H9 (cell line): Measurements from ENCODE around the gene KCNMA1. TPM values are rescaled to one million over a fixed set of nuclear protein-coding genes. Genes with fewer than 3 reads are reported as not detected.

Experiments
- DNase-seq: peaks from one replicate; pipeline ENCODE4 v3.0.0-alpha.2; 2017
- H2AFZ ChIP-seq: one replicate; pipeline ENCODE4 v1.6.1; 2013; ENCODE audit warnings: mild to moderate bottlenecking, low read length, control low read depth, moderate library complexity
- H2AK5ac ChIP-seq: 2 replicates; pipeline ENCODE4 v1.6.1; 2013; ENCODE audit warnings: low read length, control low read depth, mixed read lengths; ENCODE audit not compliant: insufficient read length
- H2BK120ac ChIP-seq: one replicate; pipeline ENCODE4 v1.6.1; 2013; ENCODE audit warnings: low read depth, mild to moderate bottlenecking, low read length, control low read depth, inconsistent platforms; ENCODE audit not compliant: poor library complexity, severe bottlenecking
- H2BK12ac ChIP-seq: 2 replicates; pipeline ENCODE4 v1.6.1; 2013; ENCODE audit warnings: low read length, control low read depth, mixed read lengths, low read depth; ENCODE audit not compliant: insufficient read length
- H2BK15ac ChIP-seq: 2 replicates; pipeline ENCODE4 v1.6.1; 2013; ENCODE audit warnings: low read depth, low read length, control low read depth
- H2BK20ac ChIP-seq: one replicate; pipeline ENCODE4 v1.6.1; 2013; ENCODE audit warnings: low read depth, mild to moderate bottlenecking, low read length, control low read depth, inconsistent platforms; ENCODE audit not compliant: poor library complexity, severe bottlenecking
- H2BK5ac ChIP-seq: 2 replicates; pipeline ENCODE4 v1.6.1; 2013; ENCODE audit warnings: low read length, control low read depth, mixed read lengths; ENCODE audit not compliant: insufficient read length
- H3K14ac ChIP-seq: 2 replicates; pipeline ENCODE4 v1.6.1; 2013; ENCODE audit warnings: low read length, control low read depth; ENCODE audit not compliant: insufficient read depth
- H3K18ac ChIP-seq: 2 replicates; pipeline ENCODE4 v1.6.1; 2013; ENCODE audit warnings: low read depth, mild to moderate bottlenecking, mixed read lengths, low read length, control low read depth; ENCODE audit not compliant: insufficient read length
- H3K23ac ChIP-seq: 2 replicates; pipeline ENCODE4 v1.6.1; 2013; ENCODE audit warnings: low read length, control low read depth, mixed read lengths, low read depth; ENCODE audit not compliant: insufficient read length
- H3K23me2 ChIP-seq: 2 replicates; pipeline ENCODE4 v1.6.1; 2013; ENCODE audit warnings: low read depth, mild to moderate bottlenecking, mixed read lengths, low read length, control low read depth; ENCODE audit not compliant: insufficient read length, poor library complexity, severe bottlenecking
- H3K27ac ChIP-seq: 2 replicates; pipeline ENCODE4 v1.5.1; 2013; ENCODE audit warnings: low read length, control low read depth, mixed read lengths, low read depth; ENCODE audit not compliant: insufficient read length
- H3K27me3 ChIP-seq: 2 replicates; pipeline ENCODE4 v1.6.1; 2013; ENCODE audit warnings: low read length, control low read depth, inconsistent platforms; ENCODE audit not compliant: insufficient read depth
- H3K4ac ChIP-seq: 2 replicates; pipeline ENCODE4 v1.6.1; 2013; ENCODE audit warnings: low read depth, mild to moderate bottlenecking, control low read depth, inconsistent platforms, low read length, moderate library complexity
- H3K4me1 ChIP-seq: 2 replicates; pipeline ENCODE4 v1.6.1; 2013; ENCODE audit warnings: low read length, control low read depth, inconsistent platforms; ENCODE audit not compliant: insufficient read depth
- H3K4me2 ChIP-seq: 2 replicates; pipeline ENCODE4 v1.6.1; 2013; ENCODE audit warnings: low read length, control low read depth, mixed read lengths; ENCODE audit not compliant: insufficient read length, insufficient read depth
- H3K56ac ChIP-seq: 2 replicates; pipeline ENCODE4 v1.6.1; 2013; ENCODE audit warnings: low read depth, mild to moderate bottlenecking, mixed read lengths, low read length, control low read depth; ENCODE audit not compliant: insufficient read length
- H3K79me1 ChIP-seq: 2 replicates; pipeline ENCODE4 v1.6.1; 2013; ENCODE audit warnings: low read depth, mild to moderate bottlenecking, moderate library complexity, low read length, control low read depth, inconsistent platforms; ENCODE audit not compliant: insufficient read depth, poor library complexity, severe bottlenecking
- H3K79me2 ChIP-seq: 2 replicates; pipeline ENCODE4 v1.6.1; 2013; ENCODE audit warnings: low read length, control low read depth, inconsistent platforms; ENCODE audit not compliant: insufficient read depth
- H3K9ac ChIP-seq: 2 replicates; pipeline ENCODE4 v1.6.1; 2013; ENCODE audit warnings: low read length, control low read depth, mixed read lengths; ENCODE audit not compliant: insufficient read length; ENCODE audit errors: extremely low read depth
- H3K9me3 ChIP-seq: one replicate; pipeline ENCODE4 v1.6.1; 2013; ENCODE audit warnings: low read depth, low read length, inconsistent platforms; ENCODE audit not compliant: control insufficient read depth
- H3T11ph ChIP-seq: one replicate; pipeline ENCODE4 v1.6.1; 2013; ENCODE audit warnings: mild to moderate bottlenecking, low read length, control low read depth, inconsistent platforms
- H4K20me1 ChIP-seq: one replicate; pipeline ENCODE4 v1.6.1; 2013; ENCODE audit not compliant: control insufficient read depth, insufficient read length, insufficient read depth
- H4K5ac ChIP-seq: 2 replicates; pipeline ENCODE4 v1.6.1; 2013; ENCODE audit warnings: low read depth, mild to moderate bottlenecking, mixed read lengths, low read length, control low read depth; ENCODE audit not compliant: insufficient read length
- H4K8ac ChIP-seq: replicated peaks from 2 replicates; pipeline ENCODE4 v1.6.1; 2013; ENCODE audit warnings: low read length, control low read depth, mixed read lengths, low read depth; ENCODE audit not compliant: insufficient read length
- H4K91ac ChIP-seq: 2 replicates; pipeline ENCODE4 v1.6.1; 2013; ENCODE audit warnings: low read depth, mild to moderate bottlenecking, moderate library complexity, mixed read lengths, low read length, control low read depth; ENCODE audit not compliant: insufficient read length
- H3K27ac Mint-ChIP-seq, 3 experiments: 2 replicates in 2 of 3; 3 replicates in 1 of 3; pipeline ENCODE4 v1.8.0; 2020 to 2021; ENCODE audit warnings: mixed read lengths in 3 of 3, mild to moderate bottlenecking in 1 of 3, moderate library complexity in 1 of 3
- H3K27me3 Mint-ChIP-seq: 2 replicates; pipeline ENCODE4 v1.8.0; 2021; ENCODE audit warnings: low read depth, mild to moderate bottlenecking, moderate library complexity, mixed read lengths
- H3K36me3 Mint-ChIP-seq, 3 experiments: 2 replicates in 2 of 3; 3 replicates in 1 of 3; pipeline ENCODE4 v1.8.0; 2020 to 2021; ENCODE audit warnings: low read depth in 3 of 3, mixed read lengths in 3 of 3; ENCODE audit not compliant: insufficient read depth in 1 of 3
- H3K4me1 Mint-ChIP-seq, 2 experiments: 2 replicates each; pipeline ENCODE4 v1.8.0; 2020; ENCODE audit warnings: mixed read lengths in 2 of 2
- H3K4me3 Mint-ChIP-seq, 2 experiments: 2 replicates in 1 of 2; 3 replicates in 1 of 2; pipeline ENCODE4 v1.8.0; 2020 to 2021; ENCODE audit warnings: mild to moderate bottlenecking in 2 of 2, mixed read lengths in 2 of 2, moderate library complexity in 1 of 2
- H3K9me3 Mint-ChIP-seq, 2 experiments: 2 replicates in 1 of 2; 3 replicates in 1 of 2; pipeline ENCODE4 v1.8.0; 2020; ENCODE audit warnings: mild to moderate bottlenecking in 2 of 2, mixed read lengths in 2 of 2, moderate library complexity in 1 of 2
- CTCF ChIP-seq: fragments of 200-600 bp; sonication (generic); conservative IDR thresholded peaks from 3 replicates; pipeline ENCODE4 v1.8.0; 2021; ENCODE audit warnings: antibody characterized with exemption, mild to moderate bottlenecking
- WGBS: extraction: QIAGEN DNeasy Blood & Tissue Kit; methylation state at CpG from one replicate; pipeline ENCODE4 v1.1.7; 2013; ENCODE audit warnings: missing lambda C conversion rate, low lambda C conversion rate, mixed read lengths; ENCODE audit not compliant: insufficient read length; ENCODE audit errors: extremely low coverage; 5-methylcytosine and 5-hydroxymethylcytosine counted together
- total RNA-seq: library from RNA; stranded (reverse); gene quantifications from 2 replicates; pipeline ENCODE4 v1.2.1, GENCODE V29; 2021

KCNMA1 gene
- total RNA-seq, 1 experiment from 2014 or later, result 2.0 TPM

- no peak overlapping the region for H4K5ac ChIP-seq
- no peak overlapping the region for H2BK120ac ChIP-seq
- no peaks in the 10 kb centered on the region for H3K79me2 ChIP-seq
- H3T11ph ChIP-seq, result no peak overlapping the region
- H3K27me3 Mint-ChIP-seq, result no peaks in the 10 kb centered on the region; the same call in 1 of the 2 replicates
- no peak overlapping the region for H3K14ac ChIP-seq
- no peak for TF ChIP-seq CTCF
- H3K18ac ChIP-seq, result no peak overlapping the region
- H3K9ac ChIP-seq, result no peak overlapping the region
- WGBS, result no CpG with 5 or more reads among the region's 9 CpGs
- no peak overlapping the region for H3K27ac Mint-ChIP-seq
- H2BK20ac ChIP-seq, result no peak overlapping the region
- H3K4ac ChIP-seq, result no peak overlapping the region
- H2BK12ac ChIP-seq, result no peak overlapping the region
- no peaks in the 10 kb centered on the region for H3K79me1 ChIP-seq
- H3K4me2 ChIP-seq, result no peak overlapping the region
- no peak overlapping the region for H4K8ac ChIP-seq
- H2AFZ ChIP-seq, result no peak overlapping the region
- no peaks in the 10 kb centered on the region for H3K27me3 ChIP-seq
- H3K9me3 ChIP-seq, result no peaks in the 10 kb centered on the region
- no peaks in the 10 kb centered on the region for H3K36me3 Mint-ChIP-seq
- peaks cover 3 to 6% of the 10 kb centered on the region in 2 experiments for H3K4me1 Mint-ChIP-seq
- no peak for DNase-seq
- no peak overlapping the region for H3K27ac ChIP-seq
- no peaks in the 10 kb centered on the region; the same call in 1 of the 2 replicates for H3K4me1 ChIP-seq
- H4K91ac ChIP-seq, result no peak overlapping the region
- no peak overlapping the region for H3K4me3 Mint-ChIP-seq
- peaks cover 3% of the 10 kb centered on the region for H4K20me1 ChIP-seq
- no peak overlapping the region for H2AK5ac ChIP-seq
- H3K23me2 ChIP-seq, result no peaks in the 10 kb centered on the region
- no peak overlapping the region for H2BK5ac ChIP-seq
- H3K23ac ChIP-seq, result no peak overlapping the region
- H3K56ac ChIP-seq, result no peak overlapping the region
- H2BK15ac ChIP-seq, result no peak overlapping the region
- H3K9me3 Mint-ChIP-seq, result no peaks in the 10 kb centered on the region
Measured at GRCh38 chr10:77027576-77027975, 610.0 kb downstream of the KCNMA1 start.
